ENCODE results near the gene EEF2KMT. TPM values are rescaled to one million over a fixed set of nuclear protein-coding genes. Genes with fewer than 3 reads are reported as not detected.

EEF2KMT gene
- total and polyA plus RNA-seq, 2 of the 8 experiments (the other 6 are each of a cell fraction or from before 2014, with no cell fraction given), result 35.8 to 37.0 TPM

- TF ChIP-seq ATF3 (IDR thresholded peaks at IDR 0.05; ENCODE audit: insufficient read depth, low read depth, low read length) (no peak), KDM1A (IDR thresholded peaks at IDR 0.05; ENCODE audit: borderline replicate concordance, low read length) (no peak), ATF2 (IDR thresholded peaks at IDR 0.05; ENCODE audit: low read length) (no peak), CTCF (IDR thresholded peaks at IDR 0.05; ENCODE audit: control extremely low read depth in 1 of 3, insufficient read depth in 1 of 3, low read depth in 1 of 3, low read length in 3 of 3) (no peak), MAX (IDR thresholded peaks at IDR 0.05) (no peak), EP300 (IDR thresholded peaks at IDR 0.05; ENCODE audit: borderline replicate concordance in 1 of 2, low read depth in 2 of 2, low read length in 2 of 2) (no peak), FOSL1 (IDR thresholded peaks at IDR 0.05; ENCODE audit: insufficient read depth, low read depth, low read length) (no peak)
These were observed 46.4 kb upstream of the EEF2KMT start (continued) for GRCh38 chr16:5143761-5144620.

All from H1 (cell line).